HG03354 (cell line): Measurements from ENCODE around the gene NTM.

Experiments
- ATAC-seq: cut with Tn5 transposase; IDR thresholded peaks from one replicate; pipeline ENCODE4 v1.9.1; 2021; ENCODE audit warnings: mild to moderate bottlenecking; ENCODE audit not compliant: unreplicated experiment, poor library complexity, severe bottlenecking

NTM gene

DNA sequence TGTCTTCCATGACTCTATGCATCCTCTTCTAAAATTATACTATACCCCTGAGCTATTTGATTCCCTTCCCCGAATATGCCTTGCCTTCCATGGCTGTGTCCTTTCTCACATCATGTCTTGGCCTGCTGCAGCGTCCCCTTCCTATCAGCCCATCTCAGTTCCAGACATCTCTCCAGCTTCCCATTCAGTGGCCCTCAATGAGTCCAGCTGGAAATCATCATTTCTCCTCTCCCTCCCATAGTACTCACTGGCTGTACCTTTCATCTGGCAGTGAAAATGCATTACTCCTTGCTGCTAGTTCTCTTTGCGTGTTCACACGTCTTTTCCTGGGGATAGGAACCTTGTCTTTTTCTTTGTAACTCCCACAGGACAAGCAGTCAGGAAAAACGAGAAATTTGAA lies 486.8 kb downstream of the NTM start:
- no peak for ATAC-seq

- no peak for ATAC-seq
Measured at GRCh38 chr11:131858505-131858904, 488.1 kb downstream of the NTM start.

GRCh38 chr11:131859538-131860210 lies 489.3 kb downstream of the NTM start:
- ATAC-seq = no peak

DNA sequence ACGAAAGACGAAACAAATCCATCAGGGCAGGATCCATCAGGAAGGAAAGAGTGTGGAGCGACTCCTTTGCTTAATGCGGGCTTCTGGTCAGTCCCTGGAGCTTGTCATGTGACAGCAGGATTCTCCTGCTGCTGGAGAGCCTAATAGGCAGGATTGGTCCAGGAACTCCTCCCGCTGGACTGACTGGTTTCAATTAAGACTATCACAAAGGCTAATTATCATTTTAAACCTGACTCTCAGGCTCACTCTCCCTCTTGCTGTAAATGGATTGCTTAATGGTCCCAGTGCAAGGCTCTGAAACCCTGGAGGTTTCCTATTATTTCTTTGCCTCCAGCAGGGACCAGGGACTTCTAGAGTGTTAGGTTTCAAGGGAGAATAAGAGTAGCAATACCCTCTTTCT lies 493.8 kb downstream of the NTM start:
- no peak for ATAC-seq

GRCh38 chr11:131865860-131866259 lies 495.4 kb downstream of the NTM start:
- no peak for ATAC-seq

GRCh38 chr11:131866535-131867400 lies 496.4 kb downstream of the NTM start:
- ATAC-seq = no peak

DNA sequence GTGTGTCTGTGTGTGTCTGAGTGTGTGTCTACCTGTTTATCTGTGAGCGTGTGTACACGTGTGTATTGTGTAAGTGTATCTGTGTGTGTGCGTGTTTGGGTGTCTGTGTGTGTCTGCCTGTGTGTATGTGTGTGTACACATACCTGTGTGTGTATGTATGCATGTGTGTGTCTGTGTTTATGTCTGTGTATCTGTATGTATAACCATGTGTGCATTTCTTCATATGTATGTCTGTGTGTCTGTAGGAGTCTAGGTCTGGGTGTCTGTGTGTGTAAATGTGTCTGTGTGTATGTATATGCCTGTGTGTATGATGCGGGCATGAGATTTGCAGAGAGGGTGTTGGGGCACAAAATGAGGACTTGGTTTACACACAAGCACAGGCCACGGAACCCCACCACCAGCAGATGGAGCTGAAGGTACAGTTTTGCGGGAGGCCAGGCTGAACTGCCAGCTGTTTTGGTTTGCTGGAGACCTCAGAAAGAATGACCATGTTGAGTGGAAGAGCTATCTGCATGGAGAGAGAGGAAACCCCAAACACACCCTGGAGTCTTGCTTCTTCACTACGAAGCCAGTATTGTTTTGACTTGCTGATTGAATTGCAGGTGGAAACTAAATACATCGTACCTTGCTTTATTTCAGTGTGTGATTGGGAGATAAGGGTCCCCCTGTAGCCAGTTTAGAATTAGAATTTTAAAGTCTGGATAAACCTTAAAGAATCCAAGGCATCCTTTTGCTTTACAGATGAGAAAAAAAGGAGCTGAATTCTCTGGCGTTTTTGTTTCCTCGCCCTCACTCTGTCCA lies 497.2 kb downstream of the NTM start:
- peak; percentile 78 for ATAC-seq

DNA sequence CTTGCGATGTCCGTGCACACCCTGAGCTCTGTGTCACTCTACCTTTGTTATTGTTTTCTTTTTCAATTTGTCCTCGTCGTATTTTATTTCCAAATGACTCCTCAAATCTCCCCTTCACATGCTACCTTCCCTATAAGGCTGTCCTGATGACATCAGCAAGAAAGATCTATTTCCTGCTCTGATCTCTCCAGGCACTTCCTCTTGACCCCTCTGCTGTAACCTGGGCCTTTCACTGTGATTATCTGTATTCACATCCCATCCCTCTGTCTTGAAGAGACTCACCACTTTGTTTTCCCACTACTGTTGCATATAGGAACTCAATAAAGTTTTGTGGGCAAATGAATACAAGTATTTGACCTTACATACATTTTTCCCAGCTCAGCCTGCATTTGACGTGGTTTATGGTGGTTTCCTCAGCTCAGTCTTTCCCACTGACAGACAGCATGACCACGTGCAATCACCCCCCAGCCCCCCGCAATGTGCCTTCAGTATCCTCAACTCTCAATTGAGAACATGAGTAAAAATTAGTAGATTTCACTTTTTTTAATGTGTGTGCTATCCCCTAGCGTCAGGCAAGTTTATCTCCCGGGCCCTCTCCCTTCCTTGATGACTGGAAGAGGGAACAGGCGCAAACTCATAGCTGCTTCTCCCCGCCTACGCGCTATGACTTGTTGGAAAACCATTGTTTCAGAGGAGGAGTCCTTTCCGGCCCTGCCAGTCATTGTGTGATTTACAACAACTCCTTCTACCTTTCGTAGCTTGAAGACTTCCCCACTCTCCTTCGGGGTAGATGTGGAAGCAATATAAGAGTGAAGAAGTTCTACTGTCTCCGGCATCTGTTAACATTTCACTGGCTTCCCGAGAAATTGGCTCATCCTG lies 498.5 kb downstream of the NTM start:
- no peak for ATAC-seq

DNA sequence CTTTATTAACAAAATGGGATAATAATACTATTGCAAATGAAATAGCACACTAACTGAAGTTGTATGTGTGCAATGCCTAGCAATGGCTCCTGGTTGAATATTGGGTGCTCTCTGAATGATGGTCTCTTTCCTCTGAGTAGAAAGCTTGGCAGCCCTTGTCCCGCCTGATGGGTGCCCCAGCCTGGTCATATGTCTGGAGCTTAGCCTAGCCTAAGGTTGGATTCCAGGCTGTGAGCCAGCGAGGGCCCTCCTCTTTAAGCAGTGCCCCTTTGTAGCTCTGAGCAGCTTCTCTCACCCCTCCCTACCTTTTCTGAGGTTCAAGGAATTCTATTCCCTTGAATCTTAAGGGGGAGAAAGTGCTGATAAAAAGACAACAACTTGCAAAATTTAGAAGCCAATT lies 499.9 kb downstream of the NTM start:
- ATAC-seq = no peak

- ATAC-seq = no peak
Measured at GRCh38 chr11:131871006-131871405, 500.6 kb downstream of the NTM start.

- ATAC-seq = no peak
Measured at GRCh38 chr11:131874070-131874469, 503.7 kb downstream of the NTM start.

- ATAC-seq = no peak
Measured at GRCh38 chr11:131875611-131876010, 505.2 kb downstream of the NTM start.

DNA sequence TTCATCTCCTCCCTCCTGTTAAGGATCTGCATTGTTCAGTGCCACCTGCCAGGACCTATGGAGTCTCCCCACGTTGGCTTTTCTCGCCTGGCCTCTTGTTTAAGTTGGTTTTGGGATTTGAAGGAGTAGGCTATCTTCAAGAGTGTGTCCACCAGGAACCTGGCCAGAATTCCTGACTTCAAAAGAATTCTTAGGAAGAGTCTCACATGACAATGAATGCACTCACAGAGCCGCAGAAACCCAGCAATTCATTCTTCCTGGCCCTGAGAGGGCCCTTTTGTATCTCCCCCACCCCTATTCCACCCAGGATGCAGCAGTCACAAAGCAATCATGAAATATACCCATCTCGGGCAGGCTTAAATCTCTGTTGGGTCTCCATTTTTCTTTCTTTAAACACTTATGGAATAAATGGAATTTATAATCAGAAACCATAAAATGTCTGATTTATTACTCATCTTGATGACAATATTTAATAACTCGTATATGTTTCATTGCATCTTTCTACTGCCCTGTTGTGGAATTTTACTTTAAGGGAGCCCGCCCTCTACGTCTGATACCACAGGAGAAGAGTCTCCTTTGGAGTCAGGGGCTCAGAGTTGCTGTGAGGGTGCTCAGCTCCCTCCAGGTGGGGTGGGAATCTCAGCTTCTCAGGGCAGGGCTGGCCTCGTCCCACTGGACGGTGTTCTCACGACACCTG lies 507.0 kb downstream of the NTM start:
- no peak for ATAC-seq

- ATAC-seq = no peak
Measured at GRCh38 chr11:131880316-131880715, 509.9 kb downstream of the NTM start.

DNA sequence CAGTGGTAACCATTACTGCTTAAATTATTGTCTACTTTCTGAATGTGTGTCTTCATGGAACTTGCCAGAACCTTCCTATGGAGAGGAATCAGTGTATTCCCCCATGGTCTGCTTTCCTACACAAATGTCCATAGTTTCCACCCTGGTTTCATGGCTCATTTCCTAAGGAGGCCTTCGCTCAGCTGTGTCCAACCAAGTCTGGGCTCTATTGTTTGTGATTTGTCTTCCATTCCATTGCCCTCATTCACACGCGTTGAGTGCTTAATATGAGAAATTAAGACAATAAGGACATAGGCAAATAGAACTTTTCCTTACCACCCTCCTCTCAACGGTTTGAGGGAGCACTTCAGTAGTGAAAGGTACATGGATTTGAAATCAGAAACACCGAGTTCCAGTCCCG lies 510.6 kb downstream of the NTM start:
- no peak for ATAC-seq

DNA sequence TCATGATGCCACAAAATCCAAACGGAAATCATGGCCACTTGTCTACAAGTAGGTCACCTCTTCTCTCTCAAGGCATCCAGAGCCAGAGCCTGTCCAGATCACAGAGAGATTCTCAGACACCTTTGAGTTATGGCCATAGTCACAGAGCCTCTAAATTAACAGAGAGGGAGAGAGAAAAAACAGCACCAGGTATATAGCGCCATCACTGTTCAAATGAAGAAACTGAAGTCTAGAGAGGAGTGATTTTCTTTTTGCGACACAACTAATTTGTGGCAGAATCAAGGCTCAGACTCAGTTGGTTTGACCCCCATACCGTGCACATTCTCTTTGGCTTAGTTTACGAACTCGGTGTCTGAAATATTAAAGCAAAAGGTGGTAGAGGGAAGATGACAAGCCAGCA lies 512.9 kb downstream of the NTM start:
- ATAC-seq = no peak

- peak; percentile 76 for ATAC-seq
Measured at GRCh38 chr11:131884461-131885073, 514.2 kb downstream of the NTM start.

DNA sequence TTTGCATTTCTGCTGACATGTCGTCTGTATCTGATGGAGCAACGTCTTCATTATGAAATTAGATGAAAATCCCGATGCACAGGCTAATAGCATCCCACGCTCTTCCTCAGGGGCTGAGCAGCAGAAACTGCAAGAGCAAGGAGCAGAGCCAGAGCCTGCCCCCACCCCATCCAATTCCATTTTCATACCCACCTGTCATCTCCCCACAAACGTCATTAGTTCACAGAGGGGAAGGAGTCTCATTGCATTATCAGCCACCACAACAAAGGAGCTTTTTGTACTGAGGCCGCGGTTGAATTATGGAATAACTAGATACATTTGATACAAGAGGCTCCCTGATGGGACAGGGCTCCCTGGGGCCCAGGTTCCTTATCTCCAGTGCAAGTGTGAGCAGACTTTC lies 515.0 kb downstream of the NTM start:
- no peak for ATAC-seq

DNA sequence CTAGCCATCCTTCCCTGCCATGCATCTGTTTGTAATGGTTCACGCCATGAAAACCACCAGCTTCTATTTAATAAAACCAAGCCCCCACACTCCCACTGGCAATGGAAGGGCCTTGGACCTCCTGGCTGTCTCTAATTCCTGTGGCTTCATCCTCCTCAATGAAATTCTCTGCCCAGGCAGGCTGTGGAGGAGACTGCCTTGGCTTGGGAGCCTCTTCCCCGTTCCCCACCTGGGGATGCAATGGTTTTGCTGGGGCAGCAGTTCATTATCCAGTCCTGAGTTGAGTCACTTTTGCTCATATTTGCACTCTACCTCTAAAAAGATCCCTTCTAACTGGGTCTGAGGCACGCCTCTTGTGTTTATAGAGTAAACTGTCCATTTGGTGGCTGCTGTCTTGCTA lies 515.8 kb downstream of the NTM start:
- ATAC-seq = no peak
